Left renal pelvis (tissue), 4 donors: ENCODE measurements around the gene GPR15LG. TPM values are rescaled to one million over a fixed set of nuclear protein-coding genes. Genes with fewer than 3 reads are reported as not detected.
"Not testable (repeated sequence)": the region's sequence is repeated elsewhere in the genome, so short reads cannot be mapped to it uniquely, and the experiment has no call there.

ENCODE experiments used
- DNase-seq, 4 donors: peaks; one replicate each; pipeline ENCODE4 v3.0.0-alpha.2; 2013; ENCODE audit warnings: low read depth in 4 of 4, low spot score in 3 of 4
- polyA plus RNA-seq, 4 donors: library from polyadenylated mRNA; unstranded; fragments of 120-200 nt; gene quantifications; one replicate each; pipeline ENCODE4 v1.2.1, GENCODE V29; 2013; ENCODE audit not compliant: insufficient read length in 4 of 4

Gene GPR15LG
- polyA plus RNA-seq, 4 donors = 0.19 to 1.5 (median 1.0) TPM; not detected in 1

DNA sequence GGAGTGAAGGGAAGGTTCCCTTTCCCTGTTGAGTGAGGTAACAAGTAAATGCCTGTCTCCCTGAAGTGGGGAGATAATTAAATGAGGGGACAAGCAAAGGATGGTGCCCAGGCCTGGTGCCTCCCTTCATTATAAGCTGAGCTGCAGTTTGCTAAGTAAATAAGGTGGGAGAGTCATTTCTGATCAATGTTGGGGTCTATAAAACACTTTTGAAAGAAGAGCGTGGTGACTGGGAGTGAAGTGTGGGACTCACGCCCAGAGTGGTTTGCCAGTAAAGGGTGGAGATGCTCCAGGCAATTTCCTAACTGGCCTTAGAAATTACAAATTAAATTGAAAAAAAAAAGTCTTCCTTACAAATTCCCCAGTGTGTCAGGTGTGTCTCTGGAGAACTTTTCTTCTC is 9.6 kb upstream of the GPR15LG start:
- no peak for DNase-seq

GRCh38 chr10:84164442-84164841 is 9.2 kb upstream of the GPR15LG start:
- no peak for DNase-seq

- no peak for DNase-seq
Observed at GRCh38 chr10:84166620-84167288, 6.8 kb upstream of the GPR15LG start.

DNA sequence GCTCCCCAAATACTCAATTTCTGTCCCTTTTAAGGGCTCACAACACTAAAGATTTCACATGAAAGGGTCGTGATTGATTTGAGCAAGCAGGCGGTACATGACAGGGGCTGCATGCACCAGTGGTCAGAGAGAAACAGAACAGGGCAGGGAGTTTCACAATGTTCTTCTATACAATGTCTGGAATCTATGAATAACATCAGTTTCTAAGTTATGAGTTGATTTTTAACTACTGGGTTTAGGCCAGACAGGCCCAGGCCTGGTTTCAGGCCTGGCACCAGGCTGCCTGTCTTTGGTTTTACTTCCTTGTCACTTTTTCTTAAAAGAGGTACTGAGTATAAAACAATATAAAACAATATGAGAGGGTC is 6.3 kb upstream of the GPR15LG start:
- not testable (repeated sequence) for DNase-seq

DNA sequence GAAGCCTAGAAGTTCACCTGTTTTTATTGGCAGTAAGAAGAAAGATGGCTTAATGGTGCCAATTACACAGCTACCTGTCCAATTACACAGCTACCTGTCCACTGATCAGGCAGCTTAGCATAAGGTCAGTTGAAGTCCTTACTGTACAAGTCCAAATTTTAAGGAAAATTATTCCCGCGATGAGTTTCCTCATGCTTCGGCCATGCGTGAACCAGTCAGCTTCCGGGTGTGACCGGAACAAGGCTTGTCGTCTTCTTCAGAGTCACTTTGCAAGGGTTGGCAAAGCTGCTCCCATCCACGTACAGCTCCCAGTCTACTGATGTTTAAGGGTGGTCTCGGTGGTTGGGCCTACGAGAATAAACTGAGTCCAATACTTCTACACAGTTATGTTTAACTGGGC is 5.2 kb upstream of the GPR15LG start:
- not testable (repeated sequence) for DNase-seq

DNA sequence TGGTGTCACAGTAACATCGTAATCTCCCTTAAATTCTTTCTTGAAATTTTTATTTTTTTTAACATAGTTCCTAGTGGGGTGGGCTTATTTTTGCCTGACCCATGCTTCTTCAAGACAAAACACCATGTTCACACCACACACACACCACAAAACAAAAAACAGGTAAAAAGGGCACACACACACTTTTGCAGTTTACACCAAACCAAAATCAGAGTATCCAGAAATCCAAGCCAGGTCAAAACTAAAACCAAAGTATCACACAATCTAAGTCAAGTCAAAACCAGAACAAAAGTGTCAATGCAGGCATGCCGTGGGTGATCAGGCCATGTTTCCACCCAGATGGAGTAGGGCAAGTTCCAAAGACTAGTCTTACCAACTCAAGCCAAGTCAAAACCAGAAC is 2.4 kb upstream of the GPR15LG start:
- DNase-seq = not testable (repeated sequence)

DNA sequence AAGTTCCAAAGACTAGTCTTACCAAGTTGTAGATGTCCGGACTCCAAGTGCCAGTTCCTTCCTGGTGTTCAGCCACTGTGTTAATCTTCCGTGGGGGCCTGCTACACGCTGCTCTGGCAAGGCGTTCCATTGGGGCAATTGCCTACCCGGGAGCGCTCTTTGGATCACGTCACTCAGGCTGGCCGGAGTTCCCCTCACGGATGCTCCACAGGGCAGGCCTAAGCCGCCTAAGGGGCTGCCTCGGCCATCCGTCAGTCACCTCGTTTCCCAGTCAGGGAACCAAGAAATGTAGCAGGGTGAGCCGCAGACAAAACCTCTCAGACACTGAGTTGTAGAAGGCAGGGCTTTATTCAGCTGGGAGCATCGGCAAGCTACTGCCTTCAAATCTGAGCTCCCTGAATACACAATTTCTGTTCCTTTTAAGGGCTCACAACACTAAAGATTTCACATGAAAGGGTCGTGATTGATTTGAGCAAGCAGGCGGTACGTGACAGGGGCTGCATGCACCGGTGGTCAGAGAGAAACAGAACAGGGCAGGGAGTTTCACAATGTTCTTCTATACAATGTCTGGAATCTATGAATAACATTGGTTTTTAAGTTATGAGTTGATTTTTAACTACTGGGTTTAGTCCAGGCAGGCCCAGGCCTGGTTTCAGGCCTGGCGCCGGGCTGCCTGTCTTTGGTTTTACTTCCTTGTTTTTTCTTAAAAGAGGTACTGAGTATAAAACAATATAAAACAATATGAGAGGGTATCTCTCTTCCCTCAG is 1.7 kb upstream of the GPR15LG start:
- not testable (repeated sequence) for DNase-seq

DNA sequence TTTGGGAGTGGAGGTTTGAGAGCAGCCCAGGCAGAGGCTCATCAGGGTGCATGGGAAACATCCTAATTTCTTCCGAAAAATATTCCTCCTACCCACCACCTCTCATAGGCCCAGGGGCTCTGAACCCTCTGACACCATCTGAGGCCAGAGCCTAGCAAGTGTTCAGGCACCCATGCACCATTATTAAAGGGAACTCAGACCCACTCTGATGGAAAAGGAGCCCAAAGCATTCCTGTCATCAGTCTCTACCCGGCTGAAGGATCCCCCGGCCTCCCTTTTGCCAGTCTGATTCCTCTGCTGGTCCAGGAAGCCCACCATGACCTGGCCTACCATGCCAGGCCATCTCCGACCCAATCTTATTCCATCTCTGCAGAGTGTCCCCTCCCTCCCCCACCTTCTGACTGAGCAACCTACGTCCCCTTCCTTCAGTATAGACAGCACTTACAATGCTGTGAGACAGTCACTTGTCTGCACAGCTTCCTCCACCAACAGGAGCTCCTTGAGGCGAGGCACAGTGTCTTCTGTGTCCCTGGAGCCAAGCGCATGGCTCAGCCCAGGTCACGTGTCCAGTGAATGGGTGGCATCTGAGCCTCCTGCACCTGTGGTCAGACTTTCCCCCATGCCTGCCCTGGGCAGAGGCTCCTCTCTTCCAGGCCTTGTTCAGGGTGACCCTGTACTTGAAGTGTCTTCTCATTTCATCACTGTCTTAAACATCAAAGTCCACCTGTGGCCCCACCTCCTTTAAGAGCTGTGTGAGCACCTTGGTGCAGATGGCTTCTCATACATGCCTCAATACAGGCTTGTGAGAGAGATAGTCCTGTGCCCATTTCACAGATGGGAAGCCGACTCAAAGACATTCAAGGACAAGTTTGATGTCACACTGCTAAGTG is 889 bp upstream of the GPR15LG start:
- no peak for DNase-seq

DNA sequence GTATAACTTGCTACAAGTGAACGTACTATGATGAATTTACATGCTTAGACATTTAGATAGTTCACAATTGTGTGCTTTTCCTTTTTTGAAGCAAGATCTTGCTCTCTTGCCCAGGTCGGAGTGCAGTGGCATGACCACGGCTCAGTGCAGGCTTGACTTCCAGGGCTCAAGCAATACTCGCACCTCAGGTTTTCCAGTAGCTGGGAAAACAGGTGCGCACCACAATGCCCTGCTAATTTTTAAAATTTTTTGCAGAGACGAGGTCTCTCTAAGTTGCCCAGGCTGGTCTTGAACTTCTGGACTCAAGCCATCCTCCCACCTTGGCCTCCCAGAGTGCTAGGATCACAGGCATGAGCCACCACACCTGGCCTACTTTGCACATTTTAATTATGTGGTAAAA is 1.8 kb downstream of the GPR15LG start:
- DNase-seq = no peak

GRCh38 chr10:84176351-84176750 is 2.8 kb downstream of the GPR15LG start:
- no peak for DNase-seq

GRCh38 chr10:84176836-84177474 is 3.4 kb downstream of the GPR15LG start:
- no peak for DNase-seq

GRCh38 chr10:84177541-84178141 is 4.0 kb downstream of the GPR15LG start:
- no peak for DNase-seq

DNA sequence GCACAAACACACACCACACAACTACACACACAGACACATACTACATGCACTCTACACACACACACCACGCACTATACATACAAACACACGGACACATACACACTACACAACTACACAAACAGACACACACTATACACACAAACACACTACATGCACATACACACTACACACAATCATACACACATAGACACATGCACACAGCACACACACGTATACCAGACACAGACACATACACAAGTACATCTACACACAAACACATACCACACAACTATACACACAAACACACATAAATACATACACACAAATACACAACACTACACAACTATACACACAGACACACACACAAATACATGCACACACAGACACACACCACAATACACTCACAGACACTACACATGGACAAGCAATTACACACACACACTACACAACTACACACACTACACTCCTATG is 4.6 kb downstream of the GPR15LG start:
- DNase-seq = no peak

DNA sequence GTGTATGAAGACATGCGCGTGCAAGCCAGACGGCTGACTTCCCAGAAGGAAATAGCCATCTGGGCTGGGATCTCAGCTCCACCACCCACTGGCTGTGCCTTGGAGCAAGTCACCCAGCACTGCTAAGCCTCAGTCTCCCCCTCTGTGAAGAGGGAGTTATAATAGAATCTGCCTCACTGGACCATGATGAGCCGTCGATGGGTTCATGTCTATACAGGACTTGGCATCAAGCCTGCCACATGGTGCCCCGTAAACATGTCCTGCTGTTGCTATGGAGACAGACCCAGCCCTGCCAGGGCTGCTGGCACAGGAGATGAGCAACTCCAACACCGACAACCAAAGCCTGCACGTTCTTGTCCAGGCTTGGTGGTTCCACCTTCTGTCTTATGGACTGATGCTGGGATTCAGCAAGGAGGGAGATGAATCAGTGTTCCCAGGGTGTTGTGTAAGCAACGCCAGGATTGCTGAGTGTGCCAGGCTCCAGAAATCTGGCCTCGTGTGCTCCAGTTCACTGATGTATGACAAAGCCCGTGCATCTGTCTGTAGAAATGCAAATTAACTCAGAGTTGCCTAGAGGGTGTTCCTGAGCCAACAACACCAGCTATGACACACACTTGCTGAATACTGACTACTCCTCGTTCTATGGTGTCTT is 5.6 kb downstream of the GPR15LG start:
- DNase-seq = peak in 1 of 4 donors; percentile 14

GRCh38 chr10:84180386-84180785 is 6.8 kb downstream of the GPR15LG start:
- not testable (repeated sequence) for DNase-seq

DNA sequence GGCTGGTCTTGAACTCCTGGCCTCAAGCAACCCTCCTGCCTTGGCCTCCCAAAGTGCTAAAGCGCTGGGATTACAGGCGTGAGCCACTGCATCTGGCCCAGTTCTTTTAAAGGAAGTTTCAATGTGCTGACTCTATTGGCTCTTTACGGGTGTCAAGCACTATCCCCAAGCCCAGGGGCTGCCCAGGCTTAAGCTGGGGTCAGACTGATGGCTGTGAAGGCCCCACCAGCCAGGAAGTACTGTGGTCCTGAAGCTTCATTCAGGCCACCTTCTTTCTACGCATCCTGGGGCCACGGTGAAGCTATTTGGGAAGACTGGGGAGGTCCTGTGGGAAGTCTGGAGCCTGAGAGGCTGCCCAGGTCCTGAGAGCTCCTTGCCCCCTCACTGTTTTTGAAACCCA is 8.0 kb downstream of the GPR15LG start:
- DNase-seq = no peak

DNA sequence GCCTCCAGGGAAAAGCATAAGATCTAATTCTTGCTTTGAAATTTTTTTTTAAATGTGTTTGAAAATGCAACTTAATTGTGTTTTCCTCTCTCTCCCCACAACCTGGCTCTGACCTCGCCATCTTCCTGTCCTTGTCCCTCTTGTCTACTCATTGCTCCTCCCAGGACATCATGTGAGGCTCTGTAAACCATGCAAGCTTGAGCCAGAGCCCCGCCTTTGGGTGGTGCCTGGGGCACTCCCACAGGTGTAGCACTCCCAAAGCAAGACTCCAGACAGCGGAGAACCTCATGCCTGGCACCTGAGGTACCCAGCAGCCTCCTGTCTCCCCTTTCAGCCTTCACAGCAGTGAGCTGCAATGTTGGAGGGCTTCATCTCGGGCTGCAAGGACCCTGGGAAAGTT is 10.9 kb downstream of the GPR15LG start:
- DNase-seq = no peak

GRCh38 chr10:84185526-84186175 is 12.1 kb downstream of the GPR15LG start:
- no peak for DNase-seq

DNA sequence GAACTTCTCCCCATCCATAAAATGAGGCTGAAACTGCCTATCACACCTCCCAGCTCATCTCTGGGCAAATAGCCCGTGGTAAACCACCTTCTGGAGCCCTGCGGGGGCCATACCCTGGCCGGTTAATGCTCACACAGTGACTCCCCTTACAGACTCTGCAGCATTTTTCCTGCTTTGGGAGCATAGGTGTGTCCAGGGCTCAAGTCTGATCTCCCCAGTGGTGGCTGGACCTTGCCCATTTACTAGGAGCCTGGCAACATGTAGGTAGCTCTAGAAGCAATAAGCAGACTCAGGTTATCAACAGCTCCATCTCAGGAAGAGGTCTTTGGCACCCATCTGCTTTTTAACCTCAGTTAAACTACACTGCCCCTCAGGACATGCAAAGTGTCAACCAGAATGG is 15.2 kb downstream of the GPR15LG start:
- DNase-seq = no peak
